ENCODE results near the gene FANCE. TPM values are rescaled to one million over a fixed set of nuclear protein-coding genes. Genes with fewer than 3 reads are reported as not detected.
"Not testable (repeated sequence)": the region's sequence is repeated elsewhere in the genome, so short reads cannot be mapped to it uniquely, and the experiment has no call there.

Gene FANCE
- total RNA-seq, 1 experiment from 2014 or later = 15.5 TPM

- DNase-seq (ENCODE audit: low read depth) = no peak
These were observed 22.7 kb upstream of the FANCE start for GRCh38 chr6:35429463-35429862.

GRCh38 chr6:35432291-35432690, 19.8 kb upstream of the FANCE start:
- DNase-seq (ENCODE audit: low read depth) = no peak

GRCh38 chr6:35432702-35433101, 19.4 kb upstream of the FANCE start:
- DNase-seq (ENCODE audit: low read depth) = not testable (repeated sequence)

GRCh38 chr6:35435074-35435837, 16.9 kb upstream of the FANCE start:
- no peak for DNase-seq (ENCODE audit: low read depth)

GRCh38 chr6:35436071-35436857, 15.9 kb upstream of the FANCE start:
- no peak for DNase-seq (ENCODE audit: low read depth)

GRCh38 chr6:35438378-35439065, 13.6 kb upstream of the FANCE start:
- DNase-seq (ENCODE audit: low read depth) = not testable (repeated sequence)

- DNase-seq (ENCODE audit: low read depth) = no peak
These were observed 12.8 kb upstream of the FANCE start for GRCh38 chr6:35439308-35439707.

- DNase-seq (ENCODE audit: low read depth) = no peak
These were observed 10.9 kb upstream of the FANCE start for GRCh38 chr6:35441205-35441604.

GRCh38 chr6:35441642-35442041, 10.5 kb upstream of the FANCE start:
- DNase-seq (ENCODE audit: low read depth) = no peak

GRCh38 chr6:35442693-35443092, 9.4 kb upstream of the FANCE start:
- no peak for DNase-seq (ENCODE audit: low read depth)

GRCh38 chr6:35443341-35444030, 8.7 kb upstream of the FANCE start:
- DNase-seq (ENCODE audit: low read depth) = no peak

GRCh38 chr6:35445691-35446090, 6.4 kb upstream of the FANCE start:
- DNase-seq (ENCODE audit: low read depth) = peak; percentile 65

GRCh38 chr6:35448191-35448590, 3.9 kb upstream of the FANCE start:
- no peak for DNase-seq (ENCODE audit: low read depth)

GRCh38 chr6:35449287-35449881, 2.8 kb upstream of the FANCE start:
- DNase-seq (ENCODE audit: low read depth) = peak; percentile 60

- DNase-seq (ENCODE audit: low read depth) = no peak
These were observed 570 bp upstream of the FANCE start for GRCh38 chr6:35451354-35452182.

- no peak for DNase-seq (ENCODE audit: low read depth)
These were observed 1.1 kb downstream of the FANCE start for GRCh38 chr6:35453236-35453635.

- DNase-seq (ENCODE audit: low read depth) = no peak
These were observed 2.4 kb downstream of the FANCE start for GRCh38 chr6:35454391-35455110.

- no peak for DNase-seq (ENCODE audit: low read depth)
These were observed 5.8 kb downstream of the FANCE start for GRCh38 chr6:35457907-35458306.

GRCh38 chr6:35461270-35461669, 9.1 kb downstream of the FANCE start:
- DNase-seq (ENCODE audit: low read depth) = no peak

GRCh38 chr6:35463292-35463691, 11.2 kb downstream of the FANCE start:
- no peak for DNase-seq (ENCODE audit: low read depth)
